HG03139 (cell line): ENCODE measurements around the gene ELOA.
"Not testable (repeated sequence)": the region's sequence is repeated elsewhere in the genome, so short reads cannot be mapped to it uniquely, and the experiment has no call there.

Experiments used
- ATAC-seq: cut with Tn5 transposase; IDR thresholded peaks from one replicate; pipeline ENCODE4 v1.9.1; 2021; ENCODE audit not compliant: unreplicated experiment

ELOA gene

GRCh38 chr1:23777979-23778814, 34.9 kb downstream of the ELOA start, which contains the start of gene PITHD1:
Gene PITHD1, plus strand, starts transcription at chr1:23778418. Its CDS starts 98 bp downstream, at chr1:23778516.
- ATAC-seq: peak; percentile 64

DNA sequence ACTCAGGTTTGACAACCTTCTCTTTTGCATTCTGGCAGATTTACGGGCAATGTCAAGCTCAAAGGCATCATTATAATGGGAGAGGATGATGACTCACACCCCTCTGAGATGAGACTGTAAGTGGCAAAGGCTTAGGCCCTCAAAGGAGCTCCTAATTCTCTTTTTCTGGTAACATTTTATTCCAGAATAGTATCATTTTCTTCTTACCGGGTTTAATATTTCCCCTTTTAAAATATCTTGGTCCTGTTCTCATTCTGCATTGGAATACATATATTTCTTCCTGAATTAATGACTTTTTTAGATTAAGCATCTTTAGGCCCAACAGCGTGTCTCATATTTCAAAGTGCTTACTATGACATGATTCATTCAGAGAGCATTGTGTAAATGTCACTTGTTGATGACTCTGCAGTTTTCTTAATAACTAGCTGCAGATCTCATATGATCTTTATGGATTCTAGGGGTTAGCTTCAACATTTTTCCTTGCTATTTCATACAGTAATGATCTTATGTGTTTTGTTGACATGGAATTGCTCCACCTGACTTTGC, 36.6 kb downstream of the ELOA start:
- ATAC-seq: no peak

- ATAC-seq: not testable (repeated sequence)
Observed at GRCh38 chr1:23783141-23783540, 39.9 kb downstream of the ELOA start.

DNA sequence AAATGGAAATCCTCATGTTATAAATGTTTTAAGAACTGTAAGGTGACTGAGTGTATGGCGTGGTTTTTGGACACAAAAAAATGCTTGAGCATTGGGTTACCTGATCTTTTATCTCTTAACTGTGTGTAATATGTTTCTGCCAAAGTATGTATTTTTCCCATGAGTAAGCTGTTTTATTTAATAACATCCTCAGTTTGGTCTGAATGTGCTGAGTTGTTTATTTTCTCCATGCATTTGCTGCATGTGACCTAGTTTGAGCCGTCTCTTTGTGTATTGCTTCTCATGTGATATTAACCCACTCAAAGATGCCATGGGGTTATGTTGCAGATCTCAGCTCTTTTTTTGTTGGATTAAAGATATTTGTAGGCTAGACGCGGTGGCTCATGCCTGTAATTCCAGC, 41.6 kb downstream of the ELOA start:
- no peak for ATAC-seq

DNA sequence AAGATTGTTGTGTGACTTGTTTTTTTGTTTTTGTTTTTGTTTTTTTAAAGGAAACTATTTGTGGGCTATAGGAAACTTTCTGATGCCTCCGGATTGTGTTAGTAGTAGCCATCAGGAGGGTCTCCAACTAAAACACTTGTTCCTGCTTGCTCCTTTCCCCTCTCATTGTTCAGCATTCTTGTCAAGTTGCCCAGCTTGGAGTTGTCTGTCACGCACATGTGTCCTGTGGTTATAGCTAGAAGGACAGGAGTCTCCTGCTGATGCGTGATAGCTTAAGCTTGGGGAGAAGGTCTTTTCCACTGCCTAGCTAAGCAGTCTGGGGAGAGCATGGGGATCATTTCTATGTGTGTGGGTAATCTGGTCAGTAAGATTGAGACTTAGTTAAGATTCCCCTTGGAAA, 44.4 kb downstream of the ELOA start:
- ATAC-seq: no peak

GRCh38 chr1:23788695-23789094, 45.4 kb downstream of the ELOA start:
- no peak for ATAC-seq

- peak; percentile 66 for ATAC-seq
Observed at GRCh38 chr1:23790696-23791515, 47.6 kb downstream of the ELOA start, which contains the start of gene LYPLA2. Gene LYPLA2, plus strand, starts transcription at chr1:23791145. Its CDS starts 1,538 bp downstream, at chr1:23792683.

- ATAC-seq: no peak
Observed at GRCh38 chr1:23791516-23792047, 48.3 kb downstream of the ELOA start.

GRCh38 chr1:23792151-23792945, 49.1 kb downstream of the ELOA start:
- ATAC-seq: no peak

GRCh38 chr1:23793018-23793781, 49.9 kb downstream of the ELOA start:
- no peak for ATAC-seq

GRCh38 chr1:23793861-23794731, 50.8 kb downstream of the ELOA start:
- ATAC-seq: no peak

GRCh38 chr1:23794732-23795182, 51.5 kb downstream of the ELOA start:
- not testable (repeated sequence) for ATAC-seq

- no peak for ATAC-seq
Observed at GRCh38 chr1:23795676-23796465, 52.6 kb downstream of the ELOA start.

DNA sequence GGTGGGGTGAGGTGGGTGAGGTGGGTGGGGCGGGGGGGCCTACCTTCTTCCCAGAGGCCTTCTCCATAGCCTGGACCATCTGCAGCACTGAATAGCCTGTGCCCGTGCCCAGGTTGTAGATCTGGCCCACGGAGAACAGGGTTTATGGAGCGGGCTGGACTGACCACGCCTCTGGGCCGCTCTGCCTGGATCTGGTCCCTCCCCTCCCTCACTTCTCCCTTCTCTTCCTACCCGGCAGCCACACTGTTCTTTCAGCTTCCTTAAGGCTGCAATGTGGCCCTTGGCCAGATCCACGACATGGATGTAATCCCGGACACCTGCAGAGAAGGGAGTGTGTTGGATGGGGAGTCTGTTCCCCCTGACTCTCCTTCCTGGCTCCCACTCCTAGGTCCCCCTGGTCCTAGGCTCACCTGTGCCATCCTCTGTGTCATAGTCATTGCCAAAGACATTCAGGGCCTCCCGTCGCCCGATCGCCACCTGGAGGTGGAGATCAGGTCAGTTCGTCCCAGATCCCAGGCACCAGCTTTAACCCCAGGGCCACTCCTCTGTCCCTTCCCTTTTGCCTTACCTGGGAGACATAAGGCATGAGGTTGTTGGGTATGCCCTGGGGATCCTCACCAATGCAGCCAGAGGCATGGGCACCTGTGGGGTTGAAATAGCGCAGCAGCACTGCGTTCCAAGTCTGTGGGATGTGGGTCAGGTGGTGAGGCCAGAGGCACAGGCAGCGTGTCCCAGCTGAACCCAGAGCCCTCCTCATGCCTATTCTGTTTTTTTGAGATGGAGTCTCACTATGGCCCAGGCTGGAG, 53.4 kb downstream of the ELOA start:
- no peak for ATAC-seq

DNA sequence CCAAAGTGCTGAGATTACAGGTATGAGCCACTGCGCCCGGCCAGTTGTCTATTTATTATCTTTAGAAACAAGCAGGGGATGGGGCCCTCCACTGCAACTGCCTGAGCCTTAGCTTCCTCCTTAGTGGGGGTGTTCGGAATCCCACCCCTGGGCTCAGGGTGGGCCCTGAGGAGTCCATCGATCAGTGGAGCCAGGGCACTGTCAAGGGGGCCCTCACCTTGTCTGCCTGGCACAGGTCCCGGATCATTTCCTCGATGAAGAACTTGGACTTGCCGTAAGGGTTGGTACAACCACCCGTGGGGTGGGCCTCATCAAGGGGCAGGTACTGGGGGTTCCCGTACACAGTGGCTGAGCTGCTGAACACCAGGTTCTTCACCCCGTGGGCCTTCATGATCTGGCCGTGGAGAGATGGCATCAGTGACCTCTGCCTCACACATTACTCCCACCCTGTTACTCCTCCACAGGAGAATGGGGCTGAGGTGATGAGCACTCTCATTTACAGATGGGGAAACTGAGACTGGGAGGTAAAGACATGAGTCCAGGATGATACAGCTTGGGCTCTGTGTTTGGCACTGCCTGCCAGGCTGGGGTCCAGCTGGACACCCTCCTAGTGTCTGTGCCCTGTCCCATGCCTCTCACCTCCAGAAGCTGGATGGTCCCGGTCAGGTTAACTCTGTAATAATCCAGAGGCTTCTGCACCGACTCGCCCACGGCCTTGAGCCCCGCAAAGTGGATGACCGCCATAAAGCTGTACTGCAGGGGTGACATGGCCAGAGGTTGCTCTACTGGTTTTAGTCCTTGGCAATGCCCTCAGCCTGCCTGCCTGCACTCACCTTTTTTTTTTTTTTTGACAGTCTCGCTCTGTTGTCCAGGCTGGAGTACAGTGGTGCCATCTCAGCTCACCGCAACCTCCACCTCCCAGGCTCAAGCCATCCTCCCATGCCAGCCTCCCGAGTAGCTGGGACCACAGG, 54.5 kb downstream of the ELOA start:
- ATAC-seq: no peak

- no peak for ATAC-seq
Observed at GRCh38 chr1:23798662-23799142, 55.4 kb downstream of the ELOA start.
